ENCODE data around the gene SALL3. TPM values are rescaled to one million over a fixed set of nuclear protein-coding genes. Genes with fewer than 3 reads are reported as not detected.
A peak's percentile ranks its signal among the peaks of the same experiment; 100 is the strongest.

The SALL3 gene
- total and polyA plus RNA-seq, 2 donors (not counting 3 experiments of a cell fraction or from before 2014, with no cell fraction given): not detected

GRCh38 chr18:78979056-78979729 is 425 bp upstream of the SALL3 start:
- intact Hi-C loops (cut with micrococcal nuclease) (no loop called here), dilution Hi-C loops (cut with MboI; ENCODE audit: extremely low pct_ligation_motif_present, low sequenced_read_pairs) (no loop called here)
- TF ChIP-seq EZH2 (IDR thresholded peaks at IDR 0.05; ENCODE audit: borderline replicate concordance, low read depth, low read length, severe bottlenecking): peak; percentile 19
- TF ChIP-seq, protein P1, sequence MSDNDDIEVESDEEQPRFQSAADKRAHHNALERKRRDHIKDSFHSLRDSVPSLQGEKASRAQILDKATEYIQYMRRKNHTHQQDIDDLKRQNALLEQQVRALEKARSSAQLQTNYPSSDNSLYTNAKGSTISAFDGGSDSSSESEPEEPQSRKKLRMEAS (IDR thresholded peaks at IDR 0.05; ENCODE audit: insufficient read depth, insufficient read length): no peak
- H3K4me3 ChIP-seq (replicated peaks in 1 of 3; ENCODE audit: insufficient read depth in 1 of 3, low read depth in 1 of 3, low read length in 3 of 3): no peak overlapping the region
- H3K27ac ChIP-seq (ENCODE audit: insufficient read depth, low read depth, low read length): no peak overlapping the region
- H4K20me1 ChIP-seq (replicated peaks; ENCODE audit: control insufficient read depth, extremely low read depth, insufficient read depth, low read length): peaks cover 2% of the 10 kb centered on the region
- H3K27me3 ChIP-seq (ENCODE audit: control insufficient read depth in 2 of 2, insufficient read depth in 2 of 2, low read length in 2 of 2): peaks cover 64 to 88% of the 10 kb centered on the region in 2 experiments
- no peak overlapping the region for H3K9ac ChIP-seq (replicated peaks; ENCODE audit: extremely low read depth, insufficient read depth, low read length)
- H3K79me2 ChIP-seq (ENCODE audit: control insufficient read depth, insufficient read depth, low read length): no peaks in the 10 kb centered on the region
- H2AFZ ChIP-seq (ENCODE audit: low read depth, low read length): no peak overlapping the region
- H3K4me1 ChIP-seq (ENCODE audit: control insufficient read depth, extremely low read depth, insufficient read depth, low read length): no peaks in the 10 kb centered on the region
- H3K4me2 ChIP-seq (ENCODE audit: insufficient read depth, low read length): no peak overlapping the region
- ChIA-PET POLR2A (no interaction called here), CTCF (no interaction called here)
- no TSS peak for BruUV-seq (replicated peaks)
- H3K36me3 ChIP-seq (ENCODE audit: control insufficient read depth in 2 of 2, extremely low read depth in 1 of 2, insufficient read depth in 2 of 2, low read length in 2 of 2): no peaks in the 10 kb centered on the region
- FAIRE-seq: no peak
- no peak for DNase-seq (ENCODE audit: low read depth, low spot score)
- no peaks in the 10 kb centered on the region for H3K9me1 ChIP-seq (replicated peaks; ENCODE audit: control insufficient read depth, extremely low read depth, insufficient read depth, low read length)
- H3K9me3 ChIP-seq (replicated peaks; ENCODE audit: control insufficient read depth, insufficient read depth, low read length): no peaks in the 10 kb centered on the region

- FAIRE-seq (no peak), DNase-seq (ENCODE audit: low read depth, low spot score) (no peak)
- TF ChIP-seq GATA2 (IDR thresholded peaks at IDR 0.05; ENCODE audit: insufficient read depth, insufficient read length, low read depth, low read length): no peak
- TF ChIP-seq MYC (IDR thresholded peaks at IDR 0.05; ENCODE audit: low read depth, low read length): no peak
- no peak for TF ChIP-seq EZH2 (IDR thresholded peaks at IDR 0.05; ENCODE audit: borderline replicate concordance, low read depth, low read length, severe bottlenecking)
- TF ChIP-seq, protein P1 (IDR thresholded peaks at IDR 0.05; ENCODE audit: insufficient read depth, insufficient read length): no peak
- no peak for TF ChIP-seq POLR2A (IDR thresholded peaks at IDR 0.05; ENCODE audit: low read depth, low read length)
- no peak for TF ChIP-seq POLR2AphosphoS5 (IDR thresholded peaks at IDR 0.05; ENCODE audit: insufficient read depth, low read depth, low read length)
- no peak for TF ChIP-seq FOS (IDR thresholded peaks at IDR 0.05; ENCODE audit: borderline replicate concordance, insufficient read depth, low read length)
- TF ChIP-seq, protein P2, sequence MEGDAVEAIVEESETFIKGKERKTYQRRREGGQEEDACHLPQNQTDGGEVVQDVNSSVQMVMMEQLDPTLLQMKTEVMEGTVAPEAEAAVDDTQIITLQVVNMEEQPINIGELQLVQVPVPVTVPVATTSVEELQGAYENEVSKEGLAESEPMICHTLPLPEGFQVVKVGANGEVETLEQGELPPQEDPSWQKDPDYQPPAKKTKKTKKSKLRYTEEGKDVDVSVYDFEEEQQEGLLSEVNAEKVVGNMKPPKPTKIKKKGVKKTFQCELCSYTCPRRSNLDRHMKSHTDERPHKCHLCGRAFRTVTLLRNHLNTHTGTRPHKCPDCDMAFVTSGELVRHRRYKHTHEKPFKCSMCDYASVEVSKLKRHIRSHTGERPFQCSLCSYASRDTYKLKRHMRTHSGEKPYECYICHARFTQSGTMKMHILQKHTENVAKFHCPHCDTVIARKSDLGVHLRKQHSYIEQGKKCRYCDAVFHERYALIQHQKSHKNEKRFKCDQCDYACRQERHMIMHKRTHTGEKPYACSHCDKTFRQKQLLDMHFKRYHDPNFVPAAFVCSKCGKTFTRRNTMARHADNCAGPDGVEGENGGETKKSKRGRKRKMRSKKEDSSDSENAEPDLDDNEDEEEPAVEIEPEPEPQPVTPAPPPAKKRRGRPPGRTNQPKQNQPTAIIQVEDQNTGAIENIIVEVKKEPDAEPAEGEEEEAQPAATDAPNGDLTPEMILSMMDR (IDR thresholded peaks at IDR 0.05; ENCODE audit: extremely low read depth in 1 of 2, insufficient read depth in 1 of 2, low read depth in 1 of 2, low read length in 2 of 2): no peak
- no peak for TF ChIP-seq JUN (IDR thresholded peaks at IDR 0.05; ENCODE audit: borderline replicate concordance, insufficient read depth, insufficient read length, low read depth)
- Histone ChIP-seq H3K9ac (replicated peaks; ENCODE audit: extremely low read depth, insufficient read depth, low read length) (no peak overlapping the region), H3K27ac (ENCODE audit: insufficient read depth, low read depth, low read length) (no peak overlapping the region), H3K9me1 (replicated peaks; ENCODE audit: control insufficient read depth, extremely low read depth, insufficient read depth, low read length) (no peaks in the 10 kb centered on the region), H3K4me3 (replicated peaks in 1 of 3; ENCODE audit: insufficient read depth in 1 of 3, low read depth in 1 of 3, low read length in 3 of 3) (no peak overlapping the region), H3K4me1 (ENCODE audit: control insufficient read depth, extremely low read depth, insufficient read depth, low read length) (no peaks in the 10 kb centered on the region), H3K4me2 (ENCODE audit: insufficient read depth, low read length) (no peak overlapping the region), H3K79me2 (ENCODE audit: control insufficient read depth, insufficient read depth, low read length) (no peaks in the 10 kb centered on the region), H3K27me3 (ENCODE audit: control insufficient read depth in 2 of 2, insufficient read depth in 2 of 2, low read length in 2 of 2) (peaks cover 61 to 88% of the 10 kb centered on the region in 2 experiments), H2AFZ (ENCODE audit: low read depth, low read length) (no peak overlapping the region), H3K36me3 (ENCODE audit: control insufficient read depth in 2 of 2, extremely low read depth in 1 of 2, insufficient read depth in 2 of 2, low read length in 2 of 2) (no peaks in the 10 kb centered on the region), H4K20me1 (replicated peaks; ENCODE audit: control insufficient read depth, extremely low read depth, insufficient read depth, low read length) (peaks cover 2% of the 10 kb centered on the region), H3K9me3 (replicated peaks; ENCODE audit: control insufficient read depth, insufficient read depth, low read length) (no peaks in the 10 kb centered on the region)
- dilution Hi-C loops (cut with MboI; ENCODE audit: extremely low pct_ligation_motif_present, low sequenced_read_pairs): no loop called here
- ChIA-PET POLR2A (no interaction called here), CTCF (no interaction called here)
- intact Hi-C loops (cut with micrococcal nuclease): loop anchor here (10.0 kb wide), 1 partner anchor 84 kb away; the partner anchor contains the start of gene ATP9B
- BruUV-seq (replicated peaks): no TSS peak
These were observed 707 bp downstream of the SALL3 start for GRCh38 chr18:78980279-78980771.

Data from endothelial cell of umbilical vein (primary cell).